Large intestine (tissue), 12 donors: ENCODE data around the gene TMEM59. TPM values are rescaled to one million over a fixed set of nuclear protein-coding genes. Genes with fewer than 3 reads are reported as not detected.
"Not testable (repeated sequence)": the region's sequence is repeated elsewhere in the genome, so short reads cannot be mapped to it uniquely, and the experiment has no call there.

Experiments used
- DNase-seq, 2 donors: peaks; one replicate each; pipeline versions ENCODE4 v3.0.0 to v3.0.0-alpha.2; 2013
- H3K27ac ChIP-seq: one replicate; pipeline ENCODE4 v1.5.1; 2013; ENCODE audit warnings: low read length
- H3K27me3 ChIP-seq: 2 replicates; pipeline ENCODE4 v1.6.1; 2013; ENCODE audit warnings: low read length; ENCODE audit not compliant: control insufficient read depth, insufficient read depth
- H3K36me3 ChIP-seq: 2 replicates; pipeline ENCODE4 v1.6.1; 2013; ENCODE audit warnings: low read length; ENCODE audit not compliant: control insufficient read depth, insufficient read depth
- H3K4me1 ChIP-seq: one replicate; pipeline ENCODE4 v1.6.1; 2013; ENCODE audit warnings: low read length; ENCODE audit not compliant: control insufficient read depth, insufficient read depth
- H3K4me3 ChIP-seq: one replicate; pipeline ENCODE4 v1.5.1; 2013; ENCODE audit warnings: low read length
- H3K9me3 ChIP-seq: one replicate; pipeline ENCODE4 v1.6.1; 2013; ENCODE audit warnings: mild to moderate bottlenecking, low read depth, low read length, moderate library complexity; ENCODE audit not compliant: control insufficient read depth
- WGBS: methylation state at CpG from one replicate; pipeline ENCODE4 v1.1.5; 2013; ENCODE audit warnings: low lambda C conversion rate; ENCODE audit not compliant: insufficient coverage; 5-methylcytosine and 5-hydroxymethylcytosine counted together
- long read RNA-seq, 11 donors: transcript quantifications; one replicate each; lab custom pipeline, GENCODE V29; 2026
- polyA plus RNA-seq: library from polyadenylated mRNA; unstranded; fragments of 120-200 nt; gene quantifications from one replicate; pipeline ENCODE4 v1.2.1, GENCODE V29; 2013

TMEM59 gene, protein sequence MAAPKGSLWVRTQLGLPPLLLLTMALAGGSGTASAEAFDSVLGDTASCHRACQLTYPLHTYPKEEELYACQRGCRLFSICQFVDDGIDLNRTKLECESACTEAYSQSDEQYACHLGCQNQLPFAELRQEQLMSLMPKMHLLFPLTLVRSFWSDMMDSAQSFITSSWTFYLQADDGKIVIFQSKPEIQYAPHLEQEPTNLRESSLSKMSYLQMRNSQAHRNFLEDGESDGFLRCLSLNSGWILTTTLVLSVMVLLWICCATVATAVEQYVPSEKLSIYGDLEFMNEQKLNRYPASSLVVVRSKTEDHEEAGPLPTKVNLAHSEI
- 373 TPM for polyA plus RNA-seq
- long read RNA-seq, donor 1, full-length matches to known transcripts, result 206 of 244 reads
- long read RNA-seq, donor 1, partial matches to known transcripts, result 5 of 244 reads
- long read RNA-seq, donor 1, other reads (novel, unspliced or antisense), result 33 of 244 reads
- long read RNA-seq, donor 2, full-length matches to known transcripts, result 292 of 357 reads
- long read RNA-seq, donor 2, partial matches to known transcripts, result 7 of 357 reads
- long read RNA-seq, donor 2, other reads (novel, unspliced or antisense), result 58 of 357 reads
- long read RNA-seq, donor 3, result 0 reads
- long read RNA-seq, donor 4, full-length matches to known transcripts, result 60 of 67 reads
- long read RNA-seq, donor 4, partial matches to known transcripts, result 0 of 67 reads
- long read RNA-seq, donor 4, other reads (novel, unspliced or antisense), result 7 of 67 reads
- long read RNA-seq, donor 5, full-length matches to known transcripts, result 240 of 275 reads
- long read RNA-seq, donor 5, partial matches to known transcripts, result 0 of 275 reads
- long read RNA-seq, donor 5, other reads (novel, unspliced or antisense), result 35 of 275 reads
- long read RNA-seq, donor 6, full-length matches to known transcripts, result 279 of 350 reads
- long read RNA-seq, donor 6, partial matches to known transcripts, result 20 of 350 reads
- long read RNA-seq, donor 6, other reads (novel, unspliced or antisense), result 51 of 350 reads
- long read RNA-seq, donor 7, full-length matches to known transcripts, result 247 of 276 reads
- long read RNA-seq, donor 7, partial matches to known transcripts, result 29 of 276 reads
- long read RNA-seq, donor 7, other reads (novel, unspliced or antisense), result 0 of 276 reads
- long read RNA-seq, donor 8, full-length matches to known transcripts, result 580 of 673 reads
- long read RNA-seq, donor 8, partial matches to known transcripts, result 32 of 673 reads
- long read RNA-seq, donor 8, other reads (novel, unspliced or antisense), result 61 of 673 reads
- long read RNA-seq, donor 9, full-length matches to known transcripts, result 266 of 331 reads
- long read RNA-seq, donor 9, partial matches to known transcripts, result 5 of 331 reads
- long read RNA-seq, donor 9, other reads (novel, unspliced or antisense), result 60 of 331 reads
- long read RNA-seq, donor 10, full-length matches to known transcripts, result 436 of 510 reads
- long read RNA-seq, donor 10, partial matches to known transcripts, result 8 of 510 reads
- long read RNA-seq, donor 10, other reads (novel, unspliced or antisense), result 66 of 510 reads
- long read RNA-seq, donor 11, full-length matches to known transcripts, result 318 of 372 reads
- long read RNA-seq, donor 11, partial matches to known transcripts, result 9 of 372 reads
- long read RNA-seq, donor 11, other reads (novel, unspliced or antisense), result 45 of 372 reads

DNA sequence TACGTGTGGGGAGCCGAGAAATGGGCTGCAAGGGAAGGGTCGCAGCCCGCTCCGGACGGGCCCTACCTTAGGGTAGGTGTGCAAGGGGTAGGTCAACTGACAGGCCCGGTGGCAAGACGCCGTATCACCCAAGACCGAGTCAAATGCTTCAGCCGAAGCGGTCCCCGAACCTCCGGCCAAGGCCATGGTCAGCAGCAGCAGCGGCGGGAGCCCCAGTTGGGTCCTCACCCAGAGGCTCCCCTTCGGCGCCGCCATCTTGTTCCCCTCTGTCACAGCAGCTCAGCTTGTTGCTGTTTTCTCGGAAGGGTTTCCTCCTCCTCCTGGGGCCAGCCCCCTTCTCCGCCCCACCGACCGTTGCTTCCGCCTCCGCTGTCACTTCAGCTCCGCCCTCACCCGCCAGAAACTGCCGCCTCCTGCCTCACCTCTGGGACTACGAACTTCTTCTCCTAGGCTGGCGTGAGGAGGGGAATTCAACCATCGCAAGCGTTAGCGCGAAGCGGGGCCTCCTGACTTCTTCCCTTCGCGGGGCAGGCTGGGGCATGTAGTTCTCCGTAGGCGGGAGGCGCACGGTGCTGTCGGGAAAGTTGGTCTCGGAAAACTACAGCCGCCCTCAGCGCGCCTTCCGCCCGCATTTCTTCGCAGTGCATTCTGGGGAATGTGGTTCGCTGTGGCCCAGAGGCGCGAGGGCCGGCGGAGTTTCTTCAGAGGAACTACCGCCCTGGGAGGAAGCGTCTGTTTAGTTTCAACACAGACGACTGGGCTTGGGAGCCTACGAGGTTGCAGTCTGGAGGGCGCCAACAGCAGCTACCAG lies at the start of gene TMEM59, which contains the start of gene TCEANC2:
TMEM59 (minus strand) TSS at position 271 of the 811 bp plus-strand sequence; CDS start at position 255, 16 bp downstream.
TCEANC2 (plus strand) TSS at position 675 of the 811 bp plus-strand sequence. CDS start 815 bp downstream, outside the sequence.
- DNase-seq, result peak; percentile 99 to 100
- Histone ChIP-seq H3K9me3 (no peaks in the 10 kb centered on the region), H3K4me3 (peak within 1 kb of the TSS; percentile 90), H3K27me3 (no peaks in the 10 kb centered on the region), H3K36me3 (no peaks in the 10 kb centered on the region), H3K27ac (peak within 1 kb of the TSS; percentile 96), H3K4me1 (peaks cover 10% of the 10 kb centered on the region)
- no CpG with 5 or more reads among the region's 59 CpGs for WGBS

- H3K27me3 ChIP-seq, result no peaks in the 10 kb centered on the region
- DNase-seq, result no peak
- 47% methylated on average over 2 of the region's 2 CpGs for WGBS
- H3K36me3 ChIP-seq, result peaks cover 10% of the 10 kb centered on the region
- H3K9me3 ChIP-seq, result no peaks in the 10 kb centered on the region
- H3K27ac ChIP-seq, result no peak overlapping the region
- no peak overlapping the region for H3K4me3 ChIP-seq
- H3K4me1 ChIP-seq, result peaks cover 10% of the 10 kb centered on the region
Measured at GRCh38 chr1:54100500-54100899, 47.5 kb upstream of the TMEM59 start.

GRCh38 chr1:54099061-54099610 lies 46.1 kb upstream of the TMEM59 start:
- Histone ChIP-seq H3K27ac (no peak overlapping the region), H3K4me1 (peaks cover 22% of the 10 kb centered on the region), H3K9me3 (no peaks in the 10 kb centered on the region), H3K27me3 (no peaks in the 10 kb centered on the region), H3K4me3 (no peak overlapping the region), H3K36me3 (peaks cover 10% of the 10 kb centered on the region)
- no CpG with 5 or more reads among the region's 6 CpGs for WGBS
- no peak for DNase-seq

DNA sequence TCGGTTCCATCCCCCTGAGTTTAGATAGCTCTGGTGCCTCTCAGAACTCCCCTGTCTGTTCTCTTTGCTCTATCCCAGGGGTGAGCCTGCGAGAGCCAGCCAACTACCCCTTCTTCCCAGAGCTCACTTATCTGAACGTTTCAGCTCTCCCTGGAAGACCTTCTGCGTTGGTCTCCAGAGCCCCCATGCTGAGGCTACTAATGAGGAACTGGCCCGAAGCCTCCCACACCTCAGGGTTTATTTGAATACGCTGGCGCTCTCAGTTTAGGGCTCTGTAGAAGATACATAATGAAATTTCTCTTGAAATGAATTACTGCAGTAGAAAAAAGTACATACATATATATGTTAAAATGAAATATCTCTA lies 43.9 kb upstream of the TMEM59 start:
- H3K36me3 ChIP-seq, result peaks cover 6% of the 10 kb centered on the region
- H3K27me3 ChIP-seq, result no peaks in the 10 kb centered on the region
- H3K27ac ChIP-seq, result no peak overlapping the region
- peaks cover 27% of the 10 kb centered on the region for H3K4me1 ChIP-seq
- H3K9me3 ChIP-seq, result no peaks in the 10 kb centered on the region
- no peak overlapping the region for H3K4me3 ChIP-seq
- WGBS, result no CpG with 5 or more reads among the region's 7 CpGs
- DNase-seq, result no peak

GRCh38 chr1:54096227-54096876 lies 43.3 kb upstream of the TMEM59 start:
- no peaks in the 10 kb centered on the region for H3K9me3 ChIP-seq
- H3K27ac ChIP-seq, result no peak overlapping the region
- H3K36me3 ChIP-seq, result peaks cover 6% of the 10 kb centered on the region
- no peak for DNase-seq
- peaks cover 27% of the 10 kb centered on the region for H3K4me1 ChIP-seq
- no CpG with 5 or more reads among the region's 25 CpGs for WGBS
- H3K4me3 ChIP-seq, result no peak overlapping the region
- no peaks in the 10 kb centered on the region for H3K27me3 ChIP-seq

DNA sequence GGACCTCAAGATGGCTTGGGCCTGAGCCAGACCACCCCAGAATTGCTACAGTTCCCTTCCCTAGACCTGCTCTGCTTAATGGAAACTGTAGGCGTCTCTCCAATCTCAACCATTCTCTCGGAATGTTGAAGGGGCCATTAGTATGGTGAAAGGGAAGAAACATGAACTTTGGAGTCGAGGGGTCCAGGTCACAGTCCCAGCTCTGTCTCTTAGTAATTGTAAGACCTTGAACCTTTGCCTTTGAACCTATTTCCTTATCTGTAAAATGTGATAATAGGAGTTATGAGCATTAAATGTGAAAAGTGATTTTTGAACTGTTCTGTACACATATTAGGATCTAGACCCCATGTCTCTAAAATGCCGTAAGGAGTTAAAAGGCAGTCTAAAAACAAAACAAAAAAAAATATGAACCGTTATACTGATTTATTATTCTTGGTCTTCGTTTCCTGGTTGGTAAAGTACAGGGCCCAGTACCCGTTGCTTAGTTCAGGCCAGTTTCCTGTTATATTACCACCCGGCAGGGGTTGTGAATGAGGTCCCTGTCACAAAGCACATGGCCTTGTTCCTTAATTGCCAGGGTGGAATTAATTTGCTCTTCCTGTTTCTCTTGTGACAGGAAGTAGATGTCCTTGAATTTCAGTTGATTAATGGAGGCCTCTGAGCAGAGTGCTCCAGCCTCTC lies 42.7 kb upstream of the TMEM59 start:
- WGBS, result 8% methylated on average over 2 of the region's 8 CpGs
- H3K27ac ChIP-seq, result peak overlapping the region; percentile 4
- no peaks in the 10 kb centered on the region for H3K27me3 ChIP-seq
- no peak overlapping the region for H3K4me3 ChIP-seq
- H3K36me3 ChIP-seq, result peaks cover 6% of the 10 kb centered on the region
- H3K4me1 ChIP-seq, result peaks cover 27% of the 10 kb centered on the region
- DNase-seq, result peak; percentile 37 to 79
- no peaks in the 10 kb centered on the region for H3K9me3 ChIP-seq

DNA sequence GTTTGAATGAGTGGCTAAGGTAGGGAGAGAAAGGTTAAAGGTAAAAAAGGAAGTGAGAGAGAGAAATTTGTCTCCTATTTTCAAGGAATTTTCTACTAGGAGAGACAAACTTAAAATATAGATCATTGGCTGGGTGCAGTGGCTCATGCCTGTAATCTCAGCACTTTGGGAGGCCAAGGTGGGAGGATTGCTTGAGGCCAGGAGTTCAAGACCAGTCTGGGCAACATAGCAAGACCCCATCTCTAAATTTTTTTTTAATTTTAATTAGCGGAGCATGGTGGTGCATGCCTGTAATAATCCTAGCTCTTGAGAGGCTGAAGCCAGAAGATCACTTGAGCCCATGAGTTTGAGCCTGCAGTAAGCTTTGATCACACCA lies 41.7 kb upstream of the TMEM59 start:
- H3K9me3 ChIP-seq, DNase-seq, H3K27me3 ChIP-seq, H3K4me3 ChIP-seq, H3K36me3 ChIP-seq: not testable (repeated sequence)
- H3K27ac ChIP-seq, result peak overlapping the region; percentile 73
- WGBS, result no CpG with 5 or more reads among the region's 1 CpG
- peaks cover 27% of the 10 kb centered on the region for H3K4me1 ChIP-seq

GRCh38 chr1:54094001-54094729 lies 41.2 kb upstream of the TMEM59 start:
- peaks cover 27% of the 10 kb centered on the region for H3K4me1 ChIP-seq
- 0% methylated on average over 1 of the region's 4 CpGs for WGBS
- H3K4me3 ChIP-seq, result no peak overlapping the region
- H3K27ac ChIP-seq, result peak overlapping the region; percentile 73
- peaks cover 6% of the 10 kb centered on the region for H3K36me3 ChIP-seq
- no peaks in the 10 kb centered on the region for H3K9me3 ChIP-seq
- DNase-seq, result peak in 1 of 2 donors; percentile 64
- no peaks in the 10 kb centered on the region for H3K27me3 ChIP-seq
